NCI-H345 treated with DMSO at 0.1 percent for 48 hours (cell line): ENCODE measurements around the gene MFSD12.

ENCODE experiments used
- DNase-seq: peaks from one replicate; lab custom pipeline; 2025; ENCODE audit not compliant: unreplicated experiment; lab: John Stamatoyannopoulos, UW

Gene MFSD12

DNA sequence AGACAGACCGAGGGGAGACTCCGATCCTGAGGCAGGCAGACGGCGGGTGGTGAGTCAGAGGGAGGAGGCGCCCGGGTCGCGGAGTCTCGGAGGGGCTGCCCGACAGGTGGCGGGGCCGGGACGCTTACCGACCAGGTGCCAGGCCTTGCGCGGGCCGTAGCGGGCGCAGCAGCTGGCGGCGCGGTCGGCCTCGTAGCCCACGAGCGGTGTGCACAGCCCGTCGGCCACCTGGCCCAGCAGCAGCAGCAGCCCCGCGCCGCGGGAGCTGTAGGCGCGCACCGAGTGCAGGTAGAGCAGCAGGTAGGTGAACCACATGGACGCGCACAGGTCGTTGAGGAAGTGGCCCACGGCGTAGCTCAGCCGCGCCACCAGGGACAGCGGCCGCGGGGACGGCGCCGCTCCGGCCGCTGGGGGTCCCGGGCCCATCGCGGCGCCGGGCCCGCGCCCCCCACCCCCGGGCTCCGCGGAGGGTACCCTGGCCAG is 367 bp downstream of the MFSD12 start:
- no peak for DNase-seq

DNA sequence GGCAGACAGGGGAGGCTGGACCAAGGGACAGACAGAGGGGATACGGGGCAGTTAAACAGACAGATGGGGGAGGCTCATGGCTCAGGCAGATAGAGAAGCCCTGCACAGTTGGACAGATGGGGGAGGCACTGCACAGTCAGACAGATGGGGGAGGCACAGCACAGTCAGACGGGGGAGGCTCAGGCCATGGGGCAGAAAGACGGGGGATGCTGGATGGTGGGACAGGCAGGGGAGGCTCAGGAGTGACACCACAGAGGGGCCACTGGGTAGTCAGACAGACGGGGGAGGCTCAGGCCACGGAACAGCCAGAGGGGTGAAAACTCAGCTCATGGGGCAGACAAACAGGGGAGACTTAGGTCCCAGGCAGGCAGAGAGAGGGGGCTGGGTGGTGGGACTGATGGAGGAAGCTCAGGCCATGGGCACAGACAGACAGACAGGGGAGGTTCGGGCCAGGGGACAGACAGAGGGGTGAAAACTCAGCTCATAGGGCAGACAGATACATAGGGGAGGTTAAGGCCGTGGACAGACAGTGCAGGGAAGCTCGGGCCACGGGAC is 886 bp downstream of the MFSD12 start:
- no peak for DNase-seq

DNA sequence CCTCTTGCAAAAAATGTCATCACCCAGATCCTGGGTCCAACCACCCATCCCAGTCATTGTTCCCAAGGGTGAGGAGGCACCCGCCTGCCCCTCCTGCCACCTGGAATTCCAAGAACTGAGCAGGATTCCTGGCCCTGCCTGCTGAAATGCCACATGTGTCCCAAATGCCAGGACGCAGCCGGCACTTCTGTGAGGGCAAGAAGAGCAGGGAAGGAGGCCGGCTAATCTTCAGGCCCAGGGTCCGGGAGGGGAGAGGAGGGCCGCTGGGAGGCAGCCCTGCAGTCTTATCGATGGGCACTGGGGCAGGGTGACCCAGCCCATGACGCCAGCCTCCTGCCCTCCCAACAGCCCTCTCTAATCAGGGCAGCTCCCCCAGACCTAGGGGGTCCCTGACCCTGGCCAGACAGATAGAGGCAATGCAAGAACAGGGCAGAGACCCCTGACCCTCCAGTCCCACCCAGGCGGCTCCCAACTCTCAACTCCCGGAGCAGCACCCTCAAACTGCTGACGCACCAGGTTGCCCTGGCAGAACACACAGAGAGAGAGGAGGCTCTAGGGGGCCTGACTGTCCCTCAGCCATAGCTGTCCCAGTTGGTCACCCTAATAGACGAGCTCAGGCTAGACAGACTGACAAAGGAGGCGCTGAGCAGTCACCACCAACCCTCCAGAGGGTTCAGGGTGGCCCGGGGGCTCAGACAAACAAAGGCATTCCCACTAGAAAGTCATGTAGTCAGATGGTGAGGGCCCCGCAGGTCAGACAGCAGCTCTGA is 1.5 kb downstream of the MFSD12 start:
- DNase-seq = no peak

DNA sequence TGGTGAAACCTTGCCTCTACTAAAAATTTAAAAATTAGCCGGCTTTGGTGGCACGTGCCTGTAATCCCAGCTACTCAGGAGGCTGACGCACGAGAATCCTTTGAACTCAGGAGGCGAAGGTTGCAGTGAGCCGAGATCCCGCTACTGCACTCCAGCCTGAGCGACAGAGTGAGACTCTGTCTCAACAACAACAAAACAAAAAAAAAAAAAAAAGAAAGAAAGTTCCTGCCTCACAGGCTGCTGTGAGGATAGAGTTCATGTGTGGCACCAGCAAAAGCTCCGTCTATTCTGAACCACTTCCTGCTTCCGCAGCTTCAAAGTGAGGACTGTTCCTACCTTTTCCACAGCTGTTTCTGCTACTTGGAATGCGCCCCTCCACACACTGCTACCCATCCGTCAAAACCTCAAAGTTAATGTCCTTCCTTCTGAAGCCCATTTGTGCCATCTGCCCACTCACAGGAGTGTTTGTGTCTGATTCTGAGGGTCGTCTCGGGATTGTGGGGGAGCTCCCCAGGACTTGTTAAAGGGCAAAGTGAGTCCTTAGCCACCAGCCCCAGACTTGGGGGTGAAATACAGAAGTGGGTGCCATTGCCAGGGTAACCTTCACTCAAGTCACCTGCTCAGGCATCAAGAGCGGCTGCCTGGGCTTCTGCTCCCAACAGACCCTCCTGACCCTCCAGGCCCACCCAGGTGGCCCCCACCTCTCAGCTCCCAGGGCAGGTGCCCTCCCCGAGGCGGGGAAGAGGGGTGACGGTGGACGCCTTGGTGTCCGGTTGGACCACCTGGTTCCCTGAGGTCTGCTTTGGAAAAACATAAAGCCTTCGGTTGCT is 2.9 kb downstream of the MFSD12 start:
- DNase-seq = no peak

DNA sequence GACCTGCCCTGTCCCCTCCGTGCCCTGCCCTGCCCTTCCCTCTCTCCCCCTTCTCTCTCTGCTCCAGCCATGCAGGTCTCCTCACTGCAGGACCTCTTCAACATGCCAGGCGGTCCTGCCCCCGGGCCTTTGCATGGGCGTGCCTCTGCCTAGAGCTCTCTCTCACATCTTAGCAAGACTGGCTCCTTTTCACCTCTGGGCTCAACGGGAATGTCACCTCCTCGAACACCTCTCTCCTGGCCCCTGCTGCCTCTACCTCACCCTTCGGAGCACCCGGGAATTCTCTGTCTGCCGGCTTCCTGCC is 5.6 kb downstream of the MFSD12 start:
- DNase-seq = no peak

DNA sequence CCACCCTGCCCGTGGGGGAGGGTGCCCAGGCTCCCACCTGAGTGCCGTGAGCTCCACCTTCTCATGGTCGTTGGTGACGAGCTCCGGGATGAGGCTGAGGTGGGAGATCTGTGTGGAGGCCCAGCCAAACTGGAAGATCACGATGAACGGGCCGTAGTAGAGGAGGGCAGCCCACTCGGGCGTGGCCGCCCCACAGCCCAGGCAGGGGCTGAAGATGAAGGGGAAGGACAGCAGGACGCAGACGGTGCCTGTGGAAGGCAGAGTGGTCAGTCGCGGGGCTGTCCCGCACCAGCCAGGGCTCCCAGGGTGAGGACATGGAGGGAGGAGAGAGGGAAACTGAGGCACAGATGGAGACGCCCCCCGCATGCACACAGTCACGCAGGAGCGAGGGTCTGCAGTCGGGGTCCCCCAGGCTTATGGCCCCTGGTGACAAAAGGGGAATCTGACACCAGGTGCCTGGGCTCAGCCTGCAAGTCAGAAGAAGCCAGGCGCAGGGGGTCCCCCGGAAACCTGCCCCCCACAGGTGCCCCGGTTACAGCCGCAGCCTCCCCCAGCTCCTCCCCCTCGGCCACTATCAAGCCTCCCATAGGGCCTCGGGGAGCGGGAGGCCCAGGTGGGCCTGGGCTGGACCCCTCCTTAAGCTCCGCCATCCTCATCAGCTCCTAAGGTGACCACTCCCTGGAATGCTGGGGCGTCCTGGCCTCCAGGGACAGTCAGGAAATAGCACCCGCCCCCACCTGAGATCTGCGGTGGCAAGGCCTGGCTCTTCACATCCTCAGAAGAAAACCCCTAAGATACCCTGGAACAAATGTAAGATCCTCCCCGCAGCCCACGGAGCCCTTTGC is 6.2 kb downstream of the MFSD12 start:
- DNase-seq = no peak

DNA sequence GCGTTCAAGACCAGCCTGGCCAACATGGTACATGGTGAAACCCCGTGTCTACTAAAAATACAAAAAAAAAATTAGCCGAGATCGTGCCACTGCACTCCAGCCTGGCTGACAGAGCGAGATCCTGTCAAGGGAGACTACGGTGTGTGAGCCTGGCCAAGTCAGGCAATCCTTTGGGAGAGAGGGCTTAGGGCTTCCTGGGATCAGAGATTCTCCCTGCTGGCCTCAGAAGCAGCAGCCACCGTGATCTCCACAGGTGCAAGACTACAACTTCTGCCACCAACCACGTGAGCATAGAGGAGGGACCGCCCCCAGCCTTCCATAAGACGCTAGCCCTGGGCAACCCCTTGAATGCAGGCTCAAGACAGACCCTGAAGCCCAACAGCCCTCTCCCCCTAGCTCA is 7.6 kb downstream of the MFSD12 start:
- no peak for DNase-seq

DNA sequence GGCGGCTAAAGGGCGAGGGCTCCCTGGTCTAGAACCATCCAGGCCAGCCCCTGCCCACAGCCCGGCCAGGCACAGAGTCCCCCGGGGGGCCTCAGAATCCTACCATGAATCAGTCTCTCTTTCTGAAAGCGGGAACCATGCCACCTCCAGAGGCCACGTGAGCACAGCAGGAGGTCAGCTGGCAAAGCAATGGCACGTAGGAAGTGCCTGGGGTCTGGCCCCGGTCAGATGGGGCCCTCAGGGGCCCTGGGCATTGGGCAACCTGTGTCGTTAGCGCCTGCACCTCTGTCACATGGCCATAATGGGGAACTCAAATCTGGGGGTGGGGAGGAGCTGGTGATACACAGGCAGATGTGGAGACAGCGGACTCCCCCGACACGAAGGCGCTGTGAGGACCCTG is 8.8 kb downstream of the MFSD12 start:
- no peak for DNase-seq

DNA sequence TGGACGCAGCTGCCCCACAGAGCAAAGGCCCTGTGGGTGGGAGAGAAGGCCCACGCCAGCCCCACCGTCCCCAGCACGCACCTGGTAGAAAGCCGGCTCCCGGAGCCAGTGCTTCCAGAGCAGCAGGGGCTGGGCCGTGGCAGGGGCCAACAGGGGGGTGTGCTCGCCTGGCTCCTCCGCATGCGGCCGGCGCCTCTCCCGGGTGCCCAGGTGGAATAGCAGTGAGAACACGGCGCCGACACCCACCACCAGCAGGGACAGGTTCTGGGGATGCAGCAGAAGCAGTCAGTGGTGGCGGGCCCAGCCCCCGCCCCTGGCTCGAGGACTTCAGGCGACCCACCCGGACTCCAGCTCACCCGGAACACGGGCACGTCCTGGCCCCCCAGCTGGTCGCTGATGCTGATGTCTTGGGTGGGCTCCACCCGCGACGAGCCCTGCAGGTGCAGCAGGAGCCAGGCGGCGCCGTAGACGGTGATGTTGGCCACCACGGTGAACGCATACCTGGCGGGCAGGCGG is 9.6 kb downstream of the MFSD12 start:
- DNase-seq = no peak

DNA sequence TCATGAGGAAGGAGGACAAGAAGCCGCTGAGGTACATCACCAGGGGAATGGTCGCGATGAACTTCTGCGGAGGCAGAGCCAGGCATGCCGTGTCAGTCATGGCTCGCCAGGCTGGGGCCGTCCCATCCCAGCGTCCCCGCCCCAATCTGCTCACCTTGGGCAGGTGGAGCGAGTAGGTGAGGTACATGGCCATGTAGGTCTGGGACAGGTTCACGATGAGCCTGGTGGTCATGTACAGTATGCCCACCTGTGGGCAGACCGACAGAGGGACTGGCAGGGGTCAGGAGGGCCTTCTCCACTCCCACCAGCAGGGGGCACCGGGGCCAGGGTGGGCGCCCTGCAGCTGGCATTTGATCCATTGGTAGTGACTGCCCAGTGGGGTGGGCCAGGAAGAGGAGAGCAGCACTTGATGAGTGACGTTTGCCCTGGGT is 10.1 kb downstream of the MFSD12 start:
- no peak for DNase-seq

DNA sequence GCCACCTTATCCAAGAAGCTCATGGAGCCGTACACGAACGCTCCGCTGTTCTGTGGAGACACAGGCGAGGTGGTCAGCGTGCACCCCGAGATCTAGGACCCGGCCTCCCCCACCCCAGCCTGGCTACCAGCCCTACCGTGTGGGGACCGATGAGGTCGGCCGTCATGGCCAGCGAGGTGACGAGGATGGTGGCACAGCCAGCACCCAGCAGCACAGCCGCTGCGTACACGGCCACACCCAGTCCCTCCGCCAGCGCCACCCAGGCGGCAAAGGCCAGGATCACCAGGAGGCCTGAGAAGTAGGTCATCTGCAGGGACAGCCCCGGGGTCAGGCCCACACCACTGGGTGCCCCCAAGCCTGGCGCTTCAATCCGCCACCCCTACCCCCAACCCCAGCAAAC is 11.3 kb downstream of the MFSD12 start:
- no peak for DNase-seq

DNA sequence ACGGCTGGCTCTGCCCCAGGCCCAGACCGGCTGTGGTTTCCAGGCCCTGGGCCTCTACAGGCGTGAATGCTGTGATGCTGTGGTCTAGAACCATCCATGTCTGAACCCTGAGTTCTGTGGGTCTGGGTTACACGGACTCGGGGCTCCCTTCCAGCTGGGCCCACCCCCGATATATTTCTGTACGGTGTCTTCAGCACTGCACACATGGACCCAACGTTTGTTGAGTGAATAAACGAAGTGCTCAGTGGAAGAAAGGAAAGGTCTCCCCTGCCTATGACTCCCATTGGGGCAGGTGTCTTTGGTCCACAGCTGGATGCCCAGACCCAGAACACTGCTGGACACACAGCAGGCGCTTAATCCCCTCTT is 11.7 kb downstream of the MFSD12 start:
- no peak for DNase-seq

DNA sequence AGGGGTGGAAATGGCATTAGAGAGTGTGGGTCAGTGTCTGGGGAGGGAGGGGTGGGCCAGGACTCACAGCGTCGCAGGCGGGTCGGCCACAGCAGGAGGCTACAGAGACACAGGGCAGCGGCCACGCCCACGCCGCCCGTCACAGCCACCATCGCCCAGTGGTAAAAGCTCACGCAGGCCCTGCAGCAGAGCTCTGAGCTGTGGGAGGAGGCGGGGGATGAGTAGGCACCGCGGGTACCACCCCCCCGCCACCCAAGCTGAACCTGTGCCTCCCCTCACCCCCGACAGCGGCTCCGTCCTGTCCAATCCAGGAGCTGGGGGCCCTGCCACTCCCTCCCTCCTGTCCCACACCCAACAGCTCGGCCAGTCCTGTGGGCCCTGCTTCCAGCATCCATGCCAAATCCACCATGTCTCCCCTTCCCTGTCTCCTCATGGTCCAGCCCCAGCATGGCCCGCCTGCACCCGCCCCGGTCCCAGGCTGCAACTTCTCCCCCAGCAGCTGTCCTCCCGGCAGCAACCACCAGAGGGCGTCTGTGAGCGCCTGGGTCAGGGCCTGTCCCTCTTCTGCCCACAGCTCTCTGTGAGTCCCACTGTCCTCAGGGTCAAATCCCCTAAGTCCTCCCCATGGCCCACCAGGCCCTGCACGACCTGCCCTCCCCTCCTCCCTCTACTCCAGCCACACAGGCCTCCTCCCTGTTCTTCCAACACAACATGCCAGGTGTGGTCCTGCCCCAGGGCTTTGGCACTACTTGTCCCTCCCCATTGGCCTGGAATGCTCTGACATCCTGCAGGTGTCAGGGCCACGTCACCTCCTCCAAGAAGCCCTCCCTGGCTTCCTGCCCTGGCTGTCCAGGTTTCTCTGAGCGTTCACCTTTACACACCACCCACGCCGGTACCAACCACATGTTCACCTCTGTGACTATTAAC is 12.4 kb downstream of the MFSD12 start:
- no peak for DNase-seq

DNA sequence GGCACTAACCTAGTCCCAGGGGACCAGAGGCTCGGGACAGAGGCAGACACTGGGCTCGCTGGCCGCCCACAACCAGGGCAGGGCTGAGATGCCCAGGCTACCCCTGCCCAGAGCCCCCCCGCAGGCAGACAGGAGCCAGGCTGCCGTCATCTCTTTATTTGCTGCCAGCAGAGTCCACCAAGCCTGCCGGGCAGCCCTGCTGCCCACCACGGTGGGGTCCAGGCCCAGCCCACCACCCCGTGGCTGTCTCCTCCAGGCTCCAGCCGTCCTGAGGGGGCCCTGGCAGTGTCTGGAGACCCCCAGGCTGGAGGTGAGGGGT is 13.4 kb downstream of the MFSD12 start:
- DNase-seq = no peak

DNA sequence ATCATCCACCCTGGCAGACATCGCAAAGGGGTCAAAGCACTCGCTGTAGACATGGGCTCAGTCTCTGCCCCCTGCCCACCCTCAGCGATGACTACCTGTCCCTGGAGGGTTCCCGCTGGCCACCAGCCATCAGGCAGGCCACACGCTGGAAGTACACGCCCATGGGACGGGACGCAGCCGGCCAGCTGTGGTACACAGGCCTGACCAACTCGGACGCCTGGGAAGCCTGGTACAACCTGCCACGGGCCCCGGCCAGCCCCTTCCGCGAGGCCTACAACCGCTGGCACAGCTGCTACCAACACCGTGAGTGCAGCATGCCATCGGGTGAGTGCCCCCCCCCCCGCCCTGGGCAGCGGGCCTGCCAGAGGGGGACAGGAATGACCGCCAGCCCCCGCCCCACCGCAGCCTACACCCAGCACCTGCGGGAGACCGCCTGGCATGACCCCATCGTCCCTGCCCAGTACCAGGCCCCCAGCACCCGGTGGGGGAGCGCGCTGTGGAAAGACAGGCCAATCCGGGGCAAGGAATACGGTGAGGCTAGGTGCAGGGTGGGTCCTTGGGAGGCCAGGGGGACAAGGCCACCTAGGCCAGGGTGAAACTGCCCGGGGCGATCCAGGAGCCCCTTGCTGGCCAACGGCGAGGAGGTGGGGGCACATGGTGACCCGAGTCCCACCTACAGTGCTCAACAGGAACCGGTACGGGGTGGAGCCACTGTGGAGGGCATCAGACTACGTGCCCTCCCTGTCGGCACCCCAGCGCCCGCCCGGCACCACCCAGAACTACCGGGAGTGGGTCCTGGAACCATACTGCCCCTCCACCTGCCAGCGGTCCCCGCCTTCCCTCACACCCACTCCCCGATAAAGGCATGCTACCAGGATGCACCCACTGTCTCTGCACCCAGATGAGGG is 14.0 kb downstream of the MFSD12 start:
- no peak for DNase-seq

DNA sequence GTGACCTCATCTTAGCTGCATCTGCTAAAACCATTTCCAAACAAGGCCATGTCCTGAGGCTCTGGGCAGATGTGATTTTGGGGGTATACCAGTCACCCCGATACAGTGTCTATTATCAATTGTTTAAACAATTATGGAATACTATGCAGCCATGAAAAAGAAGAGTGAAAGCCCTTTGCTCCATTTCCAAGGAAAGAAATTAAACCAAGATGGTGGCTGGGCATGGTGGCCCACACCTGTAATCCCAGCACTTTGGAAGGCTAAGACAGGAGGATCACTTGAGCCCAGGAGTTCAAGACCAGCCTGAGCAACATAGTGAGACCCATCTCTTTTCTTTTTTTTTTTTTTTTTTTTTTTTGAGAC is 17.6 kb downstream of the MFSD12 start:
- DNase-seq = no peak

DNA sequence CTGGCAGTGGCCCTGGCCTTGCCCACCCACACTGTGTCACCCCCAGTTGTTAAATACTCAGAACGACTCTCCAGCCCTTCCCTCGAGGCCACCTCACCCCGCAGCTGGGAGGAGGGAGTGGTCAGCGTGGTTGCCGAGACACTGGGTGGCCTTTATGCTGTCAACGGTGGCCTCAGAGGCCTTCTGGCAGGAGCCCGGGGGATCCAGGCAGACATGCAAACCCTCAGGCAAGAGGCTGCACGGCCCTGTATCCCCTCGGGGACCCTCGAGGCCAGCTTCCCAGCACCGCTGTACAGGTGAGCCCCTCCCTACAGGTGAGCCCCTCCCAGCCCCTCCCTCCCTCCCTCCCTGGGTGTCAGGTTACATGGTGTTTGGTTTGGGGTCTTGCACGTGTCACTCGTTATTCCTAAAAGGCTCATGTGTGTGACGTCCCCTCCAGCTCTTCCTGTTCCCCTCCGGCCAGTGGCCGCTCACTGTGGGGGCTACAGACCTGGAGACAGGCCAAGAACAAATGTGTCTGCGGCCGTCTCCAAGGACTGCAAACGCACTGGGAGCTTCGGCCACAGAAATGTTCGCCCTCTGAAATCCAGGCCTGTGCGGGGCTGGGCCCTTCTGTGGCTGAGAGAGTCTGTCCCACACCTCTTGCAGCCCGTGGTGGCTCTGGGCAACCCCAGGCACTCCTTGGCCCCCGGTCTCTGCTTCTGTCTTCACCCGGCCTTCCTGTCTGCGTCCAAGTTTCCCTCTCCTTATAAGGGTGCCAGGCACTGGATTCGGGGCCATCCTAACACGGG is 18.2 kb downstream of the MFSD12 start, which contains the start of gene TEKTIP1:
TEKTIP1 (plus strand) TSS at position 210 of the 791 bp plus-strand sequence; CDS start at position 214, 4 bp downstream.
- DNase-seq = no peak

DNA sequence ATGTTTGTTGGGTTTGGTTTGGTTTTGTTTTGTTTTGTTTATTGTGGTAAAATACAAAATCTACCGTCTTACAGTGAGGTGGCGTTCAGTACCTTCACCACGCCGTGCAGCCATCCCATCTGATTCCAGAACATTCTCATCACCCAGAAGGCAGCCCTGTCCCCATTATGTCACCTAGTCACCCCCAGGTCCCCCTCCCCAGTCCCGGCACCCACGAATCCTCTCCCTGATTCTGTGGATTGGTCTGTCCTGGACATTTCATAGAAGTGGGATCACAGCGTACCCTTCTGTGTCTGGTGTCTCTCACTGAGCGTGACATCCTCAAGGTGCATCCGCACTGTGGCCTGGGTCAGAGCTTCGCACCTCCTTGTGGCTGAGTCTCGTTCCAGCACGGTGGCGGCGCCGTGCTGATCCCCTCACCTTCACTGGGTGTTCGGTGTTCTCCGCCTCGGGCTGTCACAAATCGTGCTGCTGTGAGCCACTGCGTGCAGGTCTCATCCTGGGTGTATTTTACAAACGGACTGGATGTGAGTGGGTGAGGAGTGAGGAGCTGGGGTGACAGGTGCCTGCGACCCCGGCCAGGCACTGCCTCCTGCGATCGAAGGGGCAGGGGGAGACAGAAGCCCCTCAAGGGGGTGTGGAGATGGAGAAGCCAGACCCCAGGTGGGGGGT is 19.0 kb downstream of the MFSD12 start:
- DNase-seq = no peak
